K562 (cell line): ENCODE results near the gene C6orf89. TPM values are rescaled to one million over a fixed set of nuclear protein-coding genes. Genes with fewer than 3 reads are reported as not detected.

ENCODE experiments used
- ARID4B ChIP-seq: sonication (generic); formaldehyde crosslinking; IDR thresholded peaks from 2 replicates; pipeline ENCODE4 v1.8.0; 2022; ENCODE audit warnings: mild to moderate bottlenecking, missing genetic modification reagents
- DDX20 ChIP-seq: fragments of 450-650 bp; IDR thresholded peaks from 2 replicates; pipeline ENCODE4 v1.6.1; 2016; ENCODE audit warnings: missing genetic modification characterization, low read depth, mild to moderate bottlenecking, missing compliant biosample characterization, moderate library complexity
- DPF2 ChIP-seq: fragments of 450-650 bp; IDR thresholded peaks from 2 replicates; pipeline ENCODE4 v1.6.1; 2016
- EP300 ChIP-seq: IDR thresholded peaks from 2 replicates; pipeline ENCODE4 v1.6.1; 2012; ENCODE audit warnings: low read length, improper control_type of control experiment
- FIP1L1 ChIP-seq: fragments of 200-400 bp; formaldehyde crosslinking; IDR thresholded peaks from 2 replicates; pipeline ENCODE4 v1.6.1; 2018; ENCODE audit warnings: mild to moderate bottlenecking, low read depth, low read length; ENCODE audit not compliant: poor library complexity, severe bottlenecking
- FOXM1 ChIP-seq, 2 experiments: fragments of 450-650 bp in 1 of 2; sonication (generic) in 1 of 2; formaldehyde crosslinking in 1 of 2; IDR thresholded peaks; 2 replicates each; pipeline versions ENCODE4 v1.6.1 to v1.9.0; 2017 to 2022; ENCODE audit warnings: low read depth in 2 of 2, mild to moderate bottlenecking in 2 of 2, missing genetic modification reagents in 1 of 2, moderate library complexity in 1 of 2
- MBD1 ChIP-seq: fragments of 250-450 bp; sonication (Bioruptor Pico); IDR thresholded peaks from 2 replicates; pipeline ENCODE4 v1.8.0; 2022; ENCODE audit warnings: inconsistent platforms
- NR2C1 ChIP-seq, 2 experiments: fragments of 450-650 bp; IDR thresholded peaks; 2 replicates each; pipeline ENCODE4 v1.6.1; 2017; ENCODE audit warnings: mild to moderate bottlenecking in 2 of 2, antibody characterized with exemption in 1 of 2, inconsistent platforms in 1 of 2, missing compliant biosample characterization in 1 of 2, missing genetic modification characterization in 1 of 2
- PML ChIP-seq: IDR thresholded peaks from 2 replicates; pipeline ENCODE4 v1.6.1; 2012; ENCODE audit warnings: low read length, inconsistent platforms
- RBM34 ChIP-seq: fragments of 200-400 bp; formaldehyde crosslinking; IDR thresholded peaks from 2 replicates; pipeline ENCODE4 v1.6.1; 2018; ENCODE audit warnings: low read length, borderline replicate concordance; ENCODE audit not compliant: insufficient read depth
- RFX7 ChIP-seq: fragments of 250-450 bp; sonication (Bioruptor Pico); IDR thresholded peaks from 2 replicates; pipeline ENCODE4 v1.5.1; 2021; ENCODE audit warnings: mild to moderate bottlenecking
- SUPT5H ChIP-seq: fragments of 450-650 bp; IDR thresholded peaks from 2 replicates; pipeline ENCODE4 v1.6.1; 2016
- TAF1 ChIP-seq: IDR thresholded peaks from 2 replicates; pipeline ENCODE4 v1.6.1; 2011; ENCODE audit warnings: mild to moderate bottlenecking, low read length, moderate library complexity; ENCODE audit not compliant: insufficient read depth, control insufficient read depth, severe bottlenecking; ENCODE audit errors: extremely low read depth
- WHSC1 ChIP-seq: IDR thresholded peaks from one replicate; pipeline ENCODE4 v1.6.1; 2012; ENCODE audit warnings: low read length, control low read depth, inconsistent platforms
- ZBTB1 ChIP-seq: sonication (generic); formaldehyde crosslinking; IDR thresholded peaks from 2 replicates; pipeline ENCODE4 v1.8.1; 2023; ENCODE audit warnings: missing genetic modification reagents, low read depth, mild to moderate bottlenecking, borderline replicate concordance
- ZKSCAN1 ChIP-seq: fragments of 150-350 bp; IDR thresholded peaks from 2 replicates; pipeline ENCODE4 v1.6.1; 2016; ENCODE audit warnings: low read depth, low read length
- ZNF41 ChIP-seq: fragments of 250-450 bp; sonication (Bioruptor Pico); conservative IDR thresholded peaks from 2 replicates; pipeline ENCODE4 v1.4.0; 2020; ENCODE audit warnings: mild to moderate bottlenecking
- polyA plus RNA-seq, 8 experiments: library from polyadenylated mRNA; depleted of rRNA in 4 of 8; stranded (reverse) in 5 of 8; unstranded in 3 of 8; fragments of >200 nt; fragmentation: Nextera tagmentation in 2 of 8; fragmentation: Illumina TruSeq in 1 of 8; extraction: Ambion mirVana in 2 of 8; extraction: Trizol in 1 of 8; gene quantifications; 2 replicates each; pipeline versions ENCODE4 v1.2.1 to v1.2.3, GENCODE V29; 2011 to 2014; ENCODE audit warnings: inconsistent platforms in 1 of 8, missing spikeins in 1 of 8
- total RNA-seq, 7 experiments: library from RNA; depleted of rRNA in 6 of 7; stranded (reverse); fragments of >200 nt in 6 of 7; fragmentation: Illumina TruSeq in 2 of 7; extraction: Trizol in 2 of 7; gene quantifications; 2 replicates each; pipeline versions ENCODE4 v1.2.1 to v1.2.3, GENCODE V29; 2011 to 2021; ENCODE audit warnings: low replicate concordance in 1 of 7
- TF ChIP-seq, protein P1 (sequence below): IDR thresholded peaks from 2 replicates; pipeline ENCODE4 v1.6.1; 2011; ENCODE audit warnings: borderline replicate concordance, low read depth, mild to moderate bottlenecking, moderate library complexity, low read length; ENCODE audit not compliant: insufficient read depth, poor library complexity, severe bottlenecking

Gene C6orf89
- total and polyA plus RNA-seq, 9 of the 15 experiments (the other 6 are each of a cell fraction or from before 2014, with no cell fraction given): 35.2 to 111 (median 58.5) TPM

- TF ChIP-seq RFX7 (CRISPR knock-in tag) (no peak), ZKSCAN1 (peak; percentile 73; the same call in 1 of the 2 replicates), ZNF41 (CRISPR knock-in tag) (no peak), ZBTB1 (CRISPR knock-in tag) (no peak), EP300 (no peak; the same call in 1 of the 2 replicates), PML (no peak; the same call in 1 of the 2 replicates), SUPT5H (peak; percentile 85), TAF1 (peak; percentile 85), WHSC1 (no peak), FOXM1 (IDR thresholded peaks at IDR 0.05; ENCODE audit: low read depth) (no peak; the same call in 1 of the 2 replicates), FOXM1 (CRISPR knock-in tag; IDR thresholded peaks at IDR 0.05; ENCODE audit: low read depth) (no peak), DPF2 (peak; percentile 23; the same call in 1 of the 2 replicates), FIP1L1 (peak; percentile 42), MBD1 (CRISPR knock-in tag) (no peak), NR2C1 (IDR thresholded peaks at IDR 0.05) (peak; percentile 99), NR2C1 (tag; IDR thresholded peaks at IDR 0.05) (peak; percentile 100), RBM34 (no peak), ARID4B (peak; percentile 99), DDX20 (tag) (no peak)
- TF ChIP-seq, protein P1, sequence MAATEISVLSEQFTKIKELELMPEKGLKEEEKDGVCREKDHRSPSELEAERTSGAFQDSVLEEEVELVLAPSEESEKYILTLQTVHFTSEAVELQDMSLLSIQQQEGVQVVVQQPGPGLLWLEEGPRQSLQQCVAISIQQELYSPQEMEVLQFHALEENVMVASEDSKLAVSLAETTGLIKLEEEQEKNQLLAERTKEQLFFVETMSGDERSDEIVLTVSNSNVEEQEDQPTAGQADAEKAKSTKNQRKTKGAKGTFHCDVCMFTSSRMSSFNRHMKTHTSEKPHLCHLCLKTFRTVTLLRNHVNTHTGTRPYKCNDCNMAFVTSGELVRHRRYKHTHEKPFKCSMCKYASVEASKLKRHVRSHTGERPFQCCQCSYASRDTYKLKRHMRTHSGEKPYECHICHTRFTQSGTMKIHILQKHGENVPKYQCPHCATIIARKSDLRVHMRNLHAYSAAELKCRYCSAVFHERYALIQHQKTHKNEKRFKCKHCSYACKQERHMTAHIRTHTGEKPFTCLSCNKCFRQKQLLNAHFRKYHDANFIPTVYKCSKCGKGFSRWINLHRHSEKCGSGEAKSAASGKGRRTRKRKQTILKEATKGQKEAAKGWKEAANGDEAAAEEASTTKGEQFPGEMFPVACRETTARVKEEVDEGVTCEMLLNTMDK: peak; percentile 87
Observed at GRCh38 chr6:36885461-36886401, at the start of gene C6orf89 (continued).
